Body of pancreas (tissue), 4 donors: ENCODE data around the gene MYLK3.

Experiments used
- CTCF ChIP-seq, 7 experiments: fragments of 450-650 bp in 4 of 7; fragments of 200-600 bp in 3 of 7; sonication (generic) in 3 of 7; IDR thresholded peaks; one replicate each; pipeline ENCODE4 v1.5.1; 2016 to 2019; ENCODE audit warnings: antibody characterized with exemption in 7 of 7
- POLR2A ChIP-seq, 3 donors: fragments of 450-650 bp; IDR thresholded peaks; one replicate each; pipeline ENCODE4 v1.6.1; 2016; ENCODE audit warnings: antibody characterized with exemption in 3 of 3, mild to moderate bottlenecking in 2 of 3

GRCh38 chr16:46711106-46712058 lies 36.8 kb downstream of the MYLK3 start:
- no peak for TF ChIP-seq CTCF (IDR thresholded peaks at IDR 0.05)
- TF ChIP-seq POLR2A (IDR thresholded peaks at IDR 0.05): no peak
